Suppressor macrophage treated with lipopolysaccharide for 1 hour (primary cell): ENCODE measurements around the gene PLPP7.
"Not testable (repeated sequence)": the region's sequence is repeated elsewhere in the genome, so short reads cannot be mapped to it uniquely, and the experiment has no call there.

Experiments used
- DNase-seq, 3 donors: peaks; one replicate each; pipeline ENCODE4 v3.0.0-alpha.2; 2020 to 2022

The PLPP7 gene

GRCh38 chr9:131270171-131271015, 19.1 kb upstream of the PLPP7 start:
- DNase-seq = peak; percentile 94 to 95 (median 95)

DNA sequence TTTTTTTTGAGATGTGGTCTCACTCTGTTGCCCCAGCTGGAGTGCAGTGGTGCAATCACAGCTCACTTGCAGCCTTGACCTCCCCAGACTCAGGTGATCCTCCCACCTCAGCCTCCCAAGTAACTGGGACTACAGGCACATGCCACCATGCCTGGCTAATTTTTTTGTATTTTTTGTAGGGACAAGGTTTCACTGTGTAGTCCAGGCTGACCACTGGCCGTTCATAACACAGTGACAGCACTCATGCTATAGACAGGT, 18.6 kb upstream of the PLPP7 start:
- DNase-seq = not testable (repeated sequence)

- no peak for DNase-seq
Observed at GRCh38 chr9:131271506-131271931, 18.0 kb upstream of the PLPP7 start.

DNA sequence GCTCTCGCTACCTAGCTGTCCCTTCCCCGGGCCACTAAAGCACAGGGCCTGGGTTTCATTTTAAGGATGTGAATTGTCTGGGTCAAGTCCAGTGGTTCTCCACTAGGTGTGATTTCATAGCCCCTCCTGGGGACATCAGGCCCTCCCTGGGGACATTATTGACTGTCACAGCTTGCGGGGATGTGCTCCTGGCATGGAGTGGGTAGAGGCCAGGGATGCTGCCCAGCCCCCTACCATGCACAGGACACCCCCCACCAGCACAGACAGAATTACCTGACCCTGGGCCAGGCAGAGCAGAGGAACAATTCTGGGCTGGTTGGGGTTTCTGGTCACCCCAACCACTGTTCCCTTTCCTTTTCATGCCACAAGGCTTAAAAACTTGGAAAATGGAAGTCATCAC, 17.3 kb upstream of the PLPP7 start:
- DNase-seq = no peak

DNA sequence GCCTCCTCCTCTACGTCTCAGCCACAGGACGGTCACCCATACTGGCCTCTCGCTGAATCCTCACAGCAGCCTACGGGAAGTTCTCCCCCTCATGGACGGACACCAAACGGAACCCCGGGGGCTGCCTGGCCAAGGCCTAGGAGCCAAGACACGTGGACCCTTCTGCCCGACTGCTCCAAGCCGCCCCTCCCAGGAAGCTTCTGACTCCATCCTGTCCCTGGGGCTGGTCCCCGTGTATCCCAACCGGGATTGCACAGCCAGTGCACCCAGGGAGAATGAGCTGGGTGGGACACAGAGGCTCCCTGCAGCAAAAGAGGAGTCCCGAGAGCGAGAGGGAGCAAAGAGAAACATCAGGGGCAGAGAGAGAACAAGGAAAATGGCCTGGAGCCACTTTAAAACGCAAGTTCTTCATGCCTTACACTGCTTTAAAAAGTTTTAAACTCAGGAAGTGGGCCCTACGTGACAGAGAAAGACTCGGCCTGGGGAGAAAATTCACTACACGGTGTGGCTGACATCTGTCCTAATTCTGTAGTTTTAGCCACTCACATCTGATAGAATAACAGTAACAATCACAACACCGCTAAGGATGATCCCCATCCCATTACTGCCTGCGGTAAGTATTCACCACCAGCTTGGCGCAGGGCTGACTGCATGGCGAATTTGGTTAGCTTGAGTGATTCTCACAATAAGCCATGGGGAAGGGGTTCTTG, 16.2 kb upstream of the PLPP7 start:
- DNase-seq = peak; percentile 70 to 82 (median 72)

DNA sequence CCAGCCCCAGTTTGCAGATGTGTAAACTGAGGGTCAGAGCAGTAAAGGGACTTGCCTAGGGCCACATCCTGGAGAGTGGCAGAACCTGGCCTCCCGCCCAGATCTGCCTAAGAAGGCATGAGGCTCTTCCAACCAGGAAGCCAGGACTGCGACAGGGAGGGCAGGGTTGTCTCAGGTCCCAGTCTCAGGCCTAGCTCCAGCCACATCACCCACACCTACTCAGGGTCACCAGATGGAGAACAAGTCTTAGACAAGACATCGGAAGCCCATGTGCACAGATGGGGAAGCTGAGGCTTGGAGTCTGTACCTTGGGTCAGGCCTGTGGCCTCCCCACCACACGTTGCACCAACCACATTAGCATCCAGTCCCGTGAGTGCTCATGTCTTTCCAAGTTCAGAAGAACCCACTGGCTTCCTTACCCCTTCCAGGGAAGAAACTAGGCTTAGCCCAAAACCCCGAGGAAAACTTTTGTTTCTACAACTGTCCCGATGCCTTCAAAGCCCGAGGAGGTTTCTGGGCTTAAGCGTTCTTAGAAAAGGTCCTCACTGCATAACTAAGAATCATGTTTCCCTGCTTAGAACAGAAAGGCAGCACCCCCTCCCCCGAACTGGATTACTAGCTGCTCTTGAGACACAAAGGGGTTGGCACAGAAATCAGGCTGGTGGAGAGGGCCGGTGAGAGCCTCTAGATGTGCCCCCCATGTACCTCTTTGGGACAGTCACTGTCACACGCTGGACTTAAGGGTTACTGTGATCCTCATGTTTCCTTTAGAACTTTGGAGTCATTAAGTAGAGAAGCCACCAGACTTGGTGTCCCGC, 15.5 kb upstream of the PLPP7 start:
- peak; percentile 50 to 71 (median 61) for DNase-seq

- peak; percentile 74 to 84 (median 75) for DNase-seq
Observed at GRCh38 chr9:131274674-131275331, 14.7 kb upstream of the PLPP7 start.

DNA sequence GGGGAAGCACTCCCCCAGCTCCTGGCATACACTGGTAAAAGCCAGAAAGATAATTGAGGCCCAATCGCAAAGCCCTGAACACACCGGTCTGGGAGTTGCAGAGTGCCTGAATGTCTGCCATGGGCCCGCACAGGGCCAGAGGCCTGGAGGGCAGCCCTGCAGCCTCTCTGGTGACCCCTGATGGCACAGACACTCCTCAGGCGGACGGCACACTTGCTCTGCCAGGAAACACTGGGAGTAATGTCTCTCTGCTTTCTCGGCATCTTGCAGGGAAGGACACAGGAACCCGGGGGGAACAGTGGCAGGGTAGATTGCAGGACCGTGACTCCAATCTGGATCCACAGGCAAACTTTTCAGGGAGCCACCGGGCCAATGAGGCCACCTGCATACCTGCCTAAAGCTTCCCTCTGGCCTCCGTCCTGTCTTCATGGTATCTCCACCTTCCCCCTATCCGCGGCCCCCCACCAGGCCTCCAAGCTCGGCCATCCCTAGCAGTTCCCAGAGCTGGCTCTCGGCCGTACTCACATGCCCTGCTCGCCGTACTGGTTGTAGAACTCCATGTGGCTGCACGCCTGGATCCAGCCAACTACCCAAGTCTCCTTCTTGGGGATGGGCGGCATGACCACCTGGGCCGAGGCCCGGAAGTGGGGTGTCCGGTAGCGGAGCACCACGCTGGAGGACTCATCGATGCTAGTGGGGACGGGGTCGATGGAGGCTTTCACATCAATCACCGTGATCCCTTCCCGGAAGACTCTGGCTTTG, 14.0 kb upstream of the PLPP7 start:
- DNase-seq = peak; percentile 67 to 75 (median 75)

DNA sequence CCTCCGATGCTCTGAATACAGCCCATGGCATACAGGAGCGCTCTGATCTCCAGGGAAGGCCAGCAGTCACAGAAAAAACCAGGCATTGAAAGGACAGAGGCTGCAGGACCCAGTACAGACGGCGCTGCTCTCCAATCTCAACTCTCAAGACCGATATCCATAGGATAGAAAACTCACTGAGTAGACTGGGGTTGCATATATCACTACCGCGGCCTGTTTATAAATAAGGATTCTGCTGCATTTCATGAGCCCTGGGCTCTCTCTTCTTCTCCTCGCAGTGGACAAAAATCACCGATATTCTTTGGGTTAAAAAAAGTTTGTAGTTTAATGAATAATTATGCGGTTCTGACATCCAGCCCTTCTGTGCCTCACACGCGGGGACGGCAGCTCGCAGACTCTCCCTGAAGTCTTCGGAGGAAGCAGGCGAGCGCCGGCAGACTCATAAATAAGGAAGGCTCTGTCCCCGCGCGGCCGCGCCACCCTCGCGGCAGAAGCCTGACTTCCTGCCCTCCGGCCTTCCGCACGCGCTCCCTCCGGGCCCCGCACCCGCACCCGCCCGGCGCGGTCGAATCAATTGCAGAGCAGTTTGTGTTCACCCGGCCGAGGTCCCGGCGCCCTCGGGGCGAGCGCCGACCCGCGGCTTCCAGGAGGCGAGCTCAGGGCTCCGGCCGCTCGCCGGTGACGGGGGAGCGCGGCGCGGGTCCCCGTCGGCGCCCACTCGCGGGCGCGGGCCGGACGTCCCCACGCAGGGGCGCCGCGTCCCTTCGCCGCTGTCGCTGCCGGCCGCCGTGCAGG, 13.2 kb upstream of the PLPP7 start, which contains the start of gene FAM78A:
TSS of gene FAM78A (minus strand) at position 417 of the 795 bp plus-strand sequence. CDS start at position 86, 331 bp downstream.
- DNase-seq = peak; percentile 79 to 92 (median 86)

GRCh38 chr9:131276891-131277286, 12.6 kb upstream of the PLPP7 start:
- peak in 2 of 3 donors; percentile 44 to 65 for DNase-seq

GRCh38 chr9:131277287-131277909, 12.1 kb upstream of the PLPP7 start:
- peak in 2 of 3 donors; percentile 23 to 50 for DNase-seq

- DNase-seq = peak; percentile 73 to 87 (median 85)
Observed at GRCh38 chr9:131277910-131278701, 11.4 kb upstream of the PLPP7 start.

GRCh38 chr9:131278702-131279111, 10.8 kb upstream of the PLPP7 start:
- no peak for DNase-seq

DNA sequence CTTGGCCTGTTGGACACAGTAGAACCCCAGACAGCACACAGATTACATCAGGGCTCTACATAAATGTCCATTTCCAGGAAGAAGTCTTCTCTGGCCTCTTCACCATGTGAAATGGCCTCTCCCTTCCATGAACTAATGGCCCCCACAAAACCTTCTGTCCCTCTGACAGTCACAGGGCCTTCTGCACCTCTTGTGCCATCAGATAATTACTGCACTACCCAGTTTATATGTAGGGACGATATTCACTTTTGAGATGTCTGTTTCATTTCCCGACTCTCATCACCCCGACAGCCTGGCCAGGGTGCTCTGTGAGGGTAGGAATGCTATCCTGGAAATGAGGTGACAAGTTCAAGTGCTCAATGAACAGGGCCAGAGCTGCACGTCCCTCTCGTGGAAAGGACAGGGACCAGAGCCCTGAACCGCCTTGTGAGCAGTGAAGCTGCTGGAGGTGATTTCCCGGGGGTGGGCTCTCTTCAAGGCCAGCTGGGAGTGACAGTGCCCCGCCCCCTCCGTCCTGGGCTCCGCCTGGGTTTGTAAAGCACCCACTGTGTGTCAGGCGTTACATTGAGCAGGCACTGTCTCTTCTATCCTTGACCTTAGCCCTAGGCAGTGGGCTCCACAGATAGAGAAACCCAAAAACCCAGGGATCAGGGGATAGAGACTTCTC, 10.2 kb upstream of the PLPP7 start:
- DNase-seq = no peak

- peak; percentile 83 to 87 (median 87) for DNase-seq
Observed at GRCh38 chr9:131279863-131280570, 9.5 kb upstream of the PLPP7 start.

GRCh38 chr9:131280660-131281059, 8.9 kb upstream of the PLPP7 start:
- DNase-seq = no peak

GRCh38 chr9:131281119-131281965, 8.2 kb upstream of the PLPP7 start:
- DNase-seq = no peak
